Measurements from ENCODE around the gene TMEM208.

The TMEM208 gene

GRCh38 chr16:67227567-67227921 lies 614 bp downstream of the TMEM208 start:
- H3K36me3 Mint-ChIP-seq (ENCODE audit: insufficient read depth) = peaks cover 18% of the 10 kb centered on the region
- ATAC-seq (replicated peaks; ENCODE audit: extremely low read depth, poor library complexity, severe bottlenecking) (no peak), DNase-seq (ENCODE audit: low spot score in 2 of 2) (no peak)
- no peaks in the 10 kb centered on the region for H3K27me3 Mint-ChIP-seq
- no peaks in the 10 kb centered on the region for H3K9me3 Mint-ChIP-seq
- peak overlapping the region; percentile 100 for H3K4me3 Mint-ChIP-seq
- peak overlapping the region; percentile 98 for H3K27ac Mint-ChIP-seq (ENCODE audit: low read depth)
- peaks cover 34% of the 10 kb centered on the region for H3K4me1 Mint-ChIP-seq

GRCh38 chr16:67228034-67228785 lies 1.3 kb downstream of the TMEM208 start:
- Mint-ChIP-seq H3K4me1 (peaks cover 34% of the 10 kb centered on the region), H3K4me3 (peak overlapping the region; percentile 100), H3K27ac (ENCODE audit: low read depth) (peak overlapping the region; percentile 98), H3K9me3 (no peaks in the 10 kb centered on the region), H3K36me3 (ENCODE audit: insufficient read depth) (peaks cover 18% of the 10 kb centered on the region), H3K27me3 (no peaks in the 10 kb centered on the region)
- no peak for DNase-seq (ENCODE audit: low spot score in 2 of 2)
- no peak for ATAC-seq (replicated peaks; ENCODE audit: extremely low read depth, poor library complexity, severe bottlenecking)

GRCh38 chr16:67228905-67229304 lies 2.0 kb downstream of the TMEM208 start:
- ATAC-seq (replicated peaks; ENCODE audit: extremely low read depth, poor library complexity, severe bottlenecking) (no peak), DNase-seq (ENCODE audit: low spot score in 2 of 2) (no peak)
- Mint-ChIP-seq H3K27ac (ENCODE audit: low read depth) (no peak overlapping the region), H3K36me3 (ENCODE audit: insufficient read depth) (peaks cover 20% of the 10 kb centered on the region), H3K4me1 (peaks cover 34% of the 10 kb centered on the region), H3K9me3 (no peaks in the 10 kb centered on the region), H3K4me3 (peak overlapping the region; percentile 100), H3K27me3 (no peaks in the 10 kb centered on the region)

GRCh38 chr16:67229906-67230808 lies 3.2 kb downstream of the TMEM208 start:
- Mint-ChIP-seq H3K36me3 (ENCODE audit: insufficient read depth) (peaks cover 25% of the 10 kb centered on the region), H3K4me3 (no peak overlapping the region), H3K27ac (ENCODE audit: low read depth) (no peak overlapping the region)

GRCh38 chr16:67230809-67231660 lies 4.1 kb downstream of the TMEM208 start:
- DNase-seq (ENCODE audit: low spot score in 2 of 2) = no peak
- peaks cover 23% of the 10 kb centered on the region for H3K36me3 Mint-ChIP-seq (ENCODE audit: insufficient read depth)
- no peak overlapping the region for H3K4me3 Mint-ChIP-seq
- no peak for ATAC-seq (replicated peaks; ENCODE audit: extremely low read depth, poor library complexity, severe bottlenecking)
- H3K9me3 Mint-ChIP-seq = no peaks in the 10 kb centered on the region
- peaks cover 27% of the 10 kb centered on the region for H3K4me1 Mint-ChIP-seq
- no peaks in the 10 kb centered on the region for H3K27me3 Mint-ChIP-seq
- H3K27ac Mint-ChIP-seq (ENCODE audit: low read depth) = no peak overlapping the region

More at GRCh38 chr16:67229906-67230808, 3.2 kb downstream of the TMEM208 start:
- DNase-seq (ENCODE audit: low spot score in 2 of 2) (no peak), ATAC-seq (replicated peaks; ENCODE audit: extremely low read depth, poor library complexity, severe bottlenecking) (no peak)
- peaks cover 33% of the 10 kb centered on the region for H3K4me1 Mint-ChIP-seq
- H3K27me3 Mint-ChIP-seq = no peaks in the 10 kb centered on the region
- H3K9me3 Mint-ChIP-seq = no peaks in the 10 kb centered on the region

- DNase-seq (ENCODE audit: low spot score in 2 of 2) (no peak), ATAC-seq (replicated peaks; ENCODE audit: extremely low read depth, poor library complexity, severe bottlenecking) (no peak)
- no peaks in the 10 kb centered on the region for H3K27me3 Mint-ChIP-seq
- peaks cover 7% of the 10 kb centered on the region for H3K4me1 Mint-ChIP-seq
- H3K36me3 Mint-ChIP-seq (ENCODE audit: insufficient read depth) = peaks cover 19% of the 10 kb centered on the region
- no peak overlapping the region for H3K27ac Mint-ChIP-seq (ENCODE audit: low read depth)
- H3K9me3 Mint-ChIP-seq = no peaks in the 10 kb centered on the region
- no peak overlapping the region for H3K4me3 Mint-ChIP-seq
Measured at GRCh38 chr16:67233596-67233995, 6.7 kb downstream of the TMEM208 start.

- Mint-ChIP-seq H3K9me3 (no peaks in the 10 kb centered on the region), H3K4me1 (peaks cover 7% of the 10 kb centered on the region), H3K36me3 (ENCODE audit: insufficient read depth) (peaks cover 19% of the 10 kb centered on the region), H3K4me3 (no peak overlapping the region), H3K27me3 (no peaks in the 10 kb centered on the region), H3K27ac (ENCODE audit: low read depth) (no peak overlapping the region)
- ATAC-seq (replicated peaks; ENCODE audit: extremely low read depth, poor library complexity, severe bottlenecking) = no peak
- no peak for DNase-seq (ENCODE audit: low spot score in 2 of 2)
Measured at GRCh38 chr16:67234180-67234597, 7.3 kb downstream of the TMEM208 start.

GRCh38 chr16:67235816-67236562 lies 9.1 kb downstream of the TMEM208 start:
- no peaks in the 10 kb centered on the region for H3K9me3 Mint-ChIP-seq
- DNase-seq (ENCODE audit: low spot score in 2 of 2) = peak in 1 of 2 donors; percentile 23

GRCh38 chr16:67236563-67237395 lies 9.8 kb downstream of the TMEM208 start:
- peak; percentile 61 to 62 for DNase-seq (ENCODE audit: low spot score in 2 of 2)
- peak; percentile 70 for ATAC-seq (replicated peaks; ENCODE audit: extremely low read depth, poor library complexity, severe bottlenecking)
- Mint-ChIP-seq H3K36me3 (ENCODE audit: insufficient read depth) (peaks cover 17% of the 10 kb centered on the region), H3K27ac (ENCODE audit: low read depth) (peak overlapping the region; percentile 90), H3K27me3 (no peaks in the 10 kb centered on the region), H3K4me3 (peak overlapping the region; percentile 37), H3K4me1 (peaks cover 12% of the 10 kb centered on the region), H3K9me3 (no peaks in the 10 kb centered on the region)

More at GRCh38 chr16:67235816-67236562, 9.1 kb downstream of the TMEM208 start:
- Mint-ChIP-seq H3K27me3 (no peaks in the 10 kb centered on the region), H3K36me3 (ENCODE audit: insufficient read depth) (peaks cover 17% of the 10 kb centered on the region), H3K4me3 (peak overlapping the region; percentile 37), H3K27ac (ENCODE audit: low read depth) (peak overlapping the region; percentile 90), H3K4me1 (peaks cover 7% of the 10 kb centered on the region)
- ATAC-seq (replicated peaks; ENCODE audit: extremely low read depth, poor library complexity, severe bottlenecking) = peak; percentile 59

GRCh38 chr16:67237396-67238277 lies 10.7 kb downstream of the TMEM208 start:
- peak overlapping the region; percentile 69 for H3K27ac Mint-ChIP-seq (ENCODE audit: low read depth)
- H3K36me3 Mint-ChIP-seq (ENCODE audit: insufficient read depth) = peaks cover 17% of the 10 kb centered on the region
- peaks cover 16% of the 10 kb centered on the region for H3K4me1 Mint-ChIP-seq
- no peaks in the 10 kb centered on the region for H3K9me3 Mint-ChIP-seq
- no peak for DNase-seq (ENCODE audit: low spot score in 2 of 2)
- no peak for ATAC-seq (replicated peaks; ENCODE audit: extremely low read depth, poor library complexity, severe bottlenecking)
- no peaks in the 10 kb centered on the region for H3K27me3 Mint-ChIP-seq
- no peak overlapping the region for H3K4me3 Mint-ChIP-seq

Measured in central memory CD8-positive, alpha-beta T cell (primary cell).